IgD-negative memory B cell (primary cell): ENCODE results near the gene RBM38. TPM values are rescaled to one million over a fixed set of nuclear protein-coding genes. Genes with fewer than 3 reads are reported as not detected.
A peak's percentile ranks its signal among the peaks of the same experiment; 100 is the strongest.
"Not testable (repeated sequence)": the region's sequence is repeated elsewhere in the genome, so short reads cannot be mapped to it uniquely, and the experiment has no call there.

ENCODE experiments used
- H3K27ac Mint-ChIP-seq, 3 donors: one replicate each; pipeline ENCODE4 v1.8.0; 2020 to 2022; ENCODE audit warnings: mild to moderate bottlenecking in 3 of 3, mixed read lengths in 3 of 3, moderate library complexity in 1 of 3
- H3K27me3 Mint-ChIP-seq: one replicate; pipeline ENCODE4 v1.8.0; 2021; ENCODE audit warnings: mixed read lengths
- H3K36me3 Mint-ChIP-seq: one replicate; pipeline ENCODE4 v1.8.0; 2020; ENCODE audit warnings: mild to moderate bottlenecking, mixed read lengths
- H3K4me1 Mint-ChIP-seq, 3 donors: one replicate each; pipeline ENCODE4 v1.8.0; 2020 to 2022; ENCODE audit warnings: mixed read lengths in 3 of 3, mild to moderate bottlenecking in 1 of 3
- H3K4me3 Mint-ChIP-seq, 4 donors: one replicate each; pipeline ENCODE4 v1.8.0; 2020 to 2022; ENCODE audit warnings: mild to moderate bottlenecking in 4 of 4, mixed read lengths in 4 of 4, moderate library complexity in 3 of 4
- H3K9me3 Mint-ChIP-seq, 3 donors: one replicate each; pipeline ENCODE4 v1.8.0; 2020 to 2021; ENCODE audit warnings: mixed read lengths in 3 of 3, mild to moderate bottlenecking in 1 of 3
- polyA plus RNA-seq: library from polyadenylated mRNA; unstranded; fragments of 300-500 nt; fragmentation: Illumina TruSeq; gene quantifications from one replicate; pipeline ENCODE4 v1.2.3, GENCODE V29; 2021

Gene RBM38
- polyA plus RNA-seq, 1 donor from 2014 or later, result 39.2 TPM

DNA sequence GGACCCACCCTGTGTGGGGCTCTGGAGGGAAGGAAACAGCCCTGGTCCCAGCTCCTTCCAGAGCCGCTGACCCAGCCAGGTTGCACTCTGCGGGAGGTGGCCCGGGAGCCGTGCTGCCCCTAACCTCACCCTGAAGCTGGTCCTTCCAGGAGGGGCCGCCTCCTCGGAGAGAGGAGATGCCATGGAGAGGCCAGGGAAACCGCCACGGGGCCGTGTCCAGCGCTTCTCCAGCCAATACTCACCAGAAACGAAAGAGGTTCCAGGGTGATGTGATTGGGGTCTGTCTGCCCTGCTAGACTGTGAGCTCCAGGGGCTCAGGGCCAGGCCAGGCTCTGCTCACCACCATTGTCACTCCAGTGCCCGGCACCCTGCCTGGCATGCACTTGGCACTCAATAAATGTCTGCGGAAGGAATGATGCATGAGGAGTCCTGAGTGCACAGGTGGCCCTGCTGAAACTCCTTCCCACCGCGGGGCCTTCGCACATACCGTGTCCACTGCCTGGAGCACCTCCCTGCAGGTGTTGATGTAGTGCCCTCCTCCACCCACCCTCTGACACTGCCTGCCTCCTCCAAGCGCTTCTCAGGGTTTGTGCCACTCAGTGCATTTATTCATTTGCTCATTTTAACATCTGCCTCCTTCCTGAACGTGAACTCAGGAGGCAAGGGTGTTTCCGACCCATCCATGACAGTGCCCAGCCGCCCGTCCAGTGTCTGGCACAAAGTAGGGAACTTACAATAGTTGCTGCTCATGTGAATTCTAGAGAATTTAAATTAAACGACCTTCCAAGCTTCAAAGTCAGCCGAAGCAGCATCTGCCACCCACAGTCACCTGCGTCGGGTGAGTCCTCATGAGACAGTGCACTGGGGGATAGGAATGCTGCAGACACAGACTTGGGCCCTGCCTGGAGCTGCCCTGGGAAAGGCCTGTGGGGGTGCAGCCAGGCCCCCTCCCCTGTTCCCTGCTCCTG lies 30.3 kb downstream of the RBM38 start:
- Mint-ChIP-seq H3K4me3 (no peak overlapping the region), H3K9me3 (no peaks in the 10 kb centered on the region), H3K27me3 (no peaks in the 10 kb centered on the region), H3K36me3 (no peaks in the 10 kb centered on the region), H3K27ac (no peak overlapping the region), H3K4me1 (peaks cover 17 to 33% (median 22%) of the 10 kb centered on the region in 3 donors)

DNA sequence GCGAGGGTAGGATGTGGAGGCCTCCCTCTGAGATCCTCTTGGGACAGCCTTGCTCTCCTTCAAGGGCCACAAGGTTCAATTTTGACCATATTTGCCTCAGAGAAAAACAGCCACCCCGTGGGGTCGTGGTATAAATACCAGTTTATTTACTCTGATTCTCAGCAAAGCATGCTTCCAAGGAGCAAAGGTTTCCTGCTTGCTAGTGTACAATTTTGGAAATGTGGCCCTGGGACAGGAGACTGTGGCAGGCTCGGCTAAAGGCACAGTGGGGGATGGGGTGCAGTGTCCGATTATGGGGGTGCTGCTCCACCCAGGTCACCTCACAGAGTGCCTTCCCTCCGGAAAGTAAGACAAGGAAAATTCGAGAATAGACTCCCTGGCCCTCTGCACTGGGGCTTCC lies 31.1 kb downstream of the RBM38 start:
- no peak overlapping the region for H3K27ac Mint-ChIP-seq
- no peaks in the 10 kb centered on the region for H3K27me3 Mint-ChIP-seq
- H3K4me1 Mint-ChIP-seq, result peaks cover 18 to 40% (median 24%) of the 10 kb centered on the region in 3 donors
- H3K36me3 Mint-ChIP-seq, result no peaks in the 10 kb centered on the region
- no peak overlapping the region for H3K4me3 Mint-ChIP-seq
- no peaks in the 10 kb centered on the region for H3K9me3 Mint-ChIP-seq

DNA sequence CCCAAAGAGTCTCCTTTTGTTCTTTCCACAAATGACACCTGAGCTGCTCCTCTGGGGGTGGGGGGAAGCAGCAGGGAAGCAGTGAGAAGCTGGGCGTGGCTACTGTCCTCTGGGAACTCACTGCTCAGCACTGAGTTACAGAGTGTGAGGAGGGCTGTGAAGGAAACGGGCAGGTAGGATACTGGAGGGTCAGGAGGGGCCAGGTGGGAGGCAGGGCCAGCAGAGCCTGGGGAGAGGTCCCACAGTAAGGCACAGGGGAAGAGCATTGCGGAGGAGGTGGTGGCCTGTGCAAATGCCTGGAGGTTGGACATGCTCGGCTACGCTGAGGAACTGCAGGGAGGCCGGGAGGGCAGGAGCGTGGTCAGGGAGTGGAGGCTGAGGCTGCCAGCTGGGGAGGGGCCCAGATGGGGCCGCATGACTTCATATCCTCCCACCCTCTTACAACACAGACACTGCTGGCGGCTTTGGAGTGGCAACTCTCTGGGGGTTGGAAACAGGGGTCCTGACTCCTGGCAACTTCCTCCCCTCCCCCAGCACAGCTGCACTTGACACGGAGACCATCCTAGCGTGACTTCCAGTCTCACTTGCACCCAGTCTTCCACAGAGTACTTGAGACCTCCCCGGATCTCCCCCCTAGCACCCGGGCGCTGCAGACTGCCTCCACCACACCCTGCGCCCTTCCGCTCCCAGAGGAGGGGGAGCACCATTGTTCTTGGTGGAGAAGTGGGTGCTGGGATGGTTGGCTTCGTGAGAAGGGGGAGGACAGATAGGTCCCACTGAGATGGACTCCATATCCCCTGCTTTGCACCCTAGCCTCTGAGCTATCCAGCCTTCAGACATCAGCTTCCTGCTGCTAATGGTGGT lies 34.2 kb downstream of the RBM38 start:
- Mint-ChIP-seq H3K27ac (peak overlapping the region in 1 of 3 donors; percentile 1), H3K4me3 (peak overlapping the region in 3 of 4 donors; percentile 46 to 83 (median 81)), H3K9me3 (no peaks in the 10 kb centered on the region), H3K4me1 (peaks cover 31 to 44% (median 40%) of the 10 kb centered on the region in 3 donors), H3K36me3 (no peaks in the 10 kb centered on the region), H3K27me3 (no peaks in the 10 kb centered on the region)

DNA sequence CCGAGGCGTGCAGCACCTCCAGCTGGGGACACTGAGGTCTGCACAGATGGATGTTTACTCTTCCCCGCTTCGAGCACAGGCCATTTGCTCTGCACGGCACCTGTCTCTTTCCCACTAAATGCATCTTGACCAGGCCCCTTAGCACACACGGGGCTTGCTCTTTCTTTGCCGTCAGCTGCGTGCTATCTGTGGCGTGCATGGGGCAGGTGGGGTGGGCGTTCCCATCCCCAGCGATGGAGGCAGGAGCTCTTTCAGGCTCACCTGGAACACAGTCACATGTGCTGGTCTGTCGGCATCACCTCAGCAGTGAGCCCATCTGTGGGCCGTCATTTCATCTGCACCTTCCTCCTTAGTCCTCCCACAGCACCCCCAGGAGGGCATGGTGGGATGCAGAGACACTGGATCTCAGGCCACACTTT lies 35.1 kb downstream of the RBM38 start:
- Mint-ChIP-seq H3K4me1 (peaks cover 36 to 48% (median 41%) of the 10 kb centered on the region in 3 donors), H3K27me3 (no peaks in the 10 kb centered on the region), H3K9me3 (no peaks in the 10 kb centered on the region), H3K36me3 (no peaks in the 10 kb centered on the region), H3K27ac (peak overlapping the region in 1 of 3 donors; percentile 45), H3K4me3 (peak overlapping the region in 2 of 4 donors; percentile 4 to 78)

DNA sequence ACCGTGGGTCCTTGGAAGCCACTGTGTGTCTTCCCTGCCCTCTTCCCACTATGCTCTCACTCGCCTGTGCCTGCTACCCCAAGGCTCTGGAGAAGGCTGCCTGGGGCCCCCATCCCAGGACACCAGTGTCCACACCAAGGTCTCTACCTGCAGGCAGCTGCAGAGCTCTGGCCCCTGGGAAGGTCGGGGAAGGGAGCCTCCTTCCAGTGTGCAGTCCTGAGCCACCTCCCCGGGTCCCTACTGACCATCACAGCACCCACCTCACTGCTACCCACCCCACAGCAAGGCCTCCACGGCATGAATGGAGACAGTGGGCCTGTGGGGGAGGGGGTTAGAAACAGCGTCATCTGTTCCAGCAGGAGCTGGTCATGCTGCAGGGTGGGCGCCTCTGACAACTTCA lies 35.6 kb downstream of the RBM38 start:
- Mint-ChIP-seq H3K4me1 (peaks cover 41 to 48% (median 47%) of the 10 kb centered on the region in 3 donors), H3K27me3 (no peaks in the 10 kb centered on the region), H3K36me3 (peaks cover 3% of the 10 kb centered on the region), H3K4me3 (no peak overlapping the region), H3K27ac (peak overlapping the region in 1 of 3 donors; percentile 19), H3K9me3 (no peaks in the 10 kb centered on the region)

DNA sequence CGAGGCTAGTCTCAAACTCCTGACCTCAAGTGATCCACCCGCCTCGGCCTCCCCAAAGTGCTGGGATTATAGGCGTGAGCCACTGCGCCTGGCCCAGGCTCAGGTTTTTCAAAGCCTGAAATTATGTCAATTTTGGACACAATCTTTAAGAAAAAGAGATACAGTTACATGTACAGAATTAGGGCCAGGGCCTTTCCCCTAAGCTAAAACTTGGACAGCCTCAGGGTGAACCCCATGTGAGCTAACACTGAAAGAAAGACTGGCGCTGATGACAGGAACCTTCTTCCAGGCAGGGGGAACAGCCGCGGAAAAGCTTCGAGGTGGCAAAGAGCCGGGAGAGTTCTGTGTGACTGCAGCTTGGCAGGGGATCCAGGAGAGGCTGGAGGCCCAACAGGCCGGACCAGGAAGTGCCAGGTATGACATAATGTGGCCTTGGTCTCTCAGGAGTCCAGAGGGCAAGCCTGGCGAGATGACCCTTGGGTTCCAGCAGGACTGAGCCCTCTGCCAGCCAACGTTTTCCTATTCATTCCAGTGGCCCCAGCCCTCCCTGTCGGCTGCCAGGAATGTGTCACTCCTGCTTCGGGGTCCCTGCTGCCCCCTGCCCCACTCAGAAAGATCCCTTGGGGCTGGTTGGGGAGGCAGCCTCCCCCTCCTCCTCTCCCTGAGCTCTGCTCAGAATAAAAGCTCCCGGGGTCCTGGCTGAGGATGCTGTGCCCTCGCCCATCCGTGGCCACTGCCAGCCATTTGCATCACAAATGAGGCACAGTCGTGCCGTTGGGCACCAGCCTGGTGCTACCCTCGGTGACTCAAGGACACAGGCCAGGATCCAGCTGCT lies 37.3 kb downstream of the RBM38 start:
- peaks cover 57 to 61% (median 61%) of the 10 kb centered on the region in 3 donors for H3K4me1 Mint-ChIP-seq
- no peak overlapping the region for H3K4me3 Mint-ChIP-seq
- no peaks in the 10 kb centered on the region for H3K9me3 Mint-ChIP-seq
- H3K27ac Mint-ChIP-seq, result no peak overlapping the region
- H3K36me3 Mint-ChIP-seq, result peaks cover 3% of the 10 kb centered on the region
- no peaks in the 10 kb centered on the region for H3K27me3 Mint-ChIP-seq

DNA sequence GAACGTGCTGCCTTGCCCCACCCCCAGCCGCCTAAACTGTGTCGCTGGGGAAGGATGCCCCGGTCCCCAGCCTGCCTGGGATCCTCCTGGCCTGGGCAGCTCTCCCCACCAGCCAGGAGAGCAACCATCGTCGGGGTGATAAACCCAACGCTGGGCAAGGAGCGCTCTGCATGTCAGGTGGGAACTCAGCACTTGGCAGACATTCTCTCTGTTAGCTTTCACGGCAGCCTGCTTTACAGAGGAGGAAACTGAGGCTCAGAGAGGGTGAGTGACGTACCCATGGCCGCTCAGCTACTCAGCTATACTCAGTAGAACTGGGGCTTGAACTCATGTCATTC lies 37.9 kb downstream of the RBM38 start:
- Mint-ChIP-seq H3K36me3 (peaks cover 3% of the 10 kb centered on the region), H3K27ac (no peak overlapping the region), H3K9me3 (peaks cover 0 to 2% (median 0%) of the 10 kb centered on the region in 3 donors), H3K4me1 (peaks cover 62 to 67% (median 64%) of the 10 kb centered on the region in 3 donors), H3K4me3 (no peak overlapping the region), H3K27me3 (no peaks in the 10 kb centered on the region)

DNA sequence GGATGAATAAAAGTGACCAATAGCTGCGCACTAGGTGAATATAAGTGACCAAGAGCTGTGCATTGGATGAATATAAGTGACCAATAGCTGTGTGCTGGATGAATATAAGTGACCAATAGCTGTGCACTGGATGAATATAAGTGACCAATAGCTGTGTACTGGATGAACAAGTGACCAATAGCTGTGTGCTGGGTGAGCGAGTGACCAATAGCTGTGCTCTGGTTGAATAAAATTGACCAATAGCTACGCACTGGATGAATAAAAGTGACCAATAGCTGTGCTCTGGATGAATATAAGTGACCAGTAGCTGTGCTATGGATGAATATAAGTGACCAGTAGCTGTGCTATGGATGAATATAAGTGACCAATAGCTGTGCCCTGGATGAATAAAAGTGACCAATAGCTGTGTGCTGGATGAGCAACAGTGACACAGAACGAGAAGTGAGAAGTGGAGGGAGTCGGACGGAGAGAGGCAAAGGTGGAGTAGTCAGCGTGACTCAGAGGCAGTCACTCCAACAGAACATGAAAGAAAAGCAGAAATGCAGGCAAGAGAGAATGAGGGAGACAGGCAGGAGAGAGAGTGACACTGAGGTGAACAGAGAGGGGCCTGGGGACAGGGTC lies 38.5 kb downstream of the RBM38 start:
- H3K36me3 Mint-ChIP-seq, result peaks cover 3% of the 10 kb centered on the region
- peaks cover 0 to 2% (median 0%) of the 10 kb centered on the region in 3 donors for H3K9me3 Mint-ChIP-seq
- peak overlapping the region in 3 of 4 donors; percentile 1 to 25 (median 5) for H3K4me3 Mint-ChIP-seq
- H3K4me1 Mint-ChIP-seq, result peaks cover 65 to 72% (median 65%) of the 10 kb centered on the region in 3 donors
- peak overlapping the region in 2 of 3 donors; percentile 2 to 28 for H3K27ac Mint-ChIP-seq
- no peaks in the 10 kb centered on the region for H3K27me3 Mint-ChIP-seq

DNA sequence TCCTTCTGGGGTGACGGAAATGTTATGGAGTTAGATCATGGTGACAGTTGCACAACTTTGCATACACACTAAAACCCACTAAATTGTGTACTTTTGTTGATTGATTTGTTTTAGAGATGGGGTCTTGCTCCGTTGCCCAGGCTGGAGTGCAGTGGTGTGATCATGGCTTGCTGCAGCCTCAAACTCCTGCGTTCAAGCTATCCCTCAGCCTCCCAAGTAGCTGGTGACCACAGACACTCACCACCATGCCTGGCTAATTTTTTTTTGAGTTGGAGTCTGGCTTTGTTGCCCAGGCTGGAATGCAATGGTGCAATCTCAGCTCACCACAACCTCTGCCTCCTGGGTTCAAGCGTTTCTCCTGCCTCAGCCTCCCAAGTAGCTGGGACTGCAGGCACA lies 39.0 kb downstream of the RBM38 start:
- Mint-ChIP-seq H3K4me3 (peak overlapping the region in 3 of 4 donors; percentile 1 to 25 (median 5)), H3K4me1 (peaks cover 65 to 73% (median 66%) of the 10 kb centered on the region in 3 donors), H3K27ac (peak overlapping the region in 1 of 3 donors; percentile 2)
- H3K9me3 Mint-ChIP-seq, H3K36me3 Mint-ChIP-seq, H3K27me3 Mint-ChIP-seq: not testable (repeated sequence)

DNA sequence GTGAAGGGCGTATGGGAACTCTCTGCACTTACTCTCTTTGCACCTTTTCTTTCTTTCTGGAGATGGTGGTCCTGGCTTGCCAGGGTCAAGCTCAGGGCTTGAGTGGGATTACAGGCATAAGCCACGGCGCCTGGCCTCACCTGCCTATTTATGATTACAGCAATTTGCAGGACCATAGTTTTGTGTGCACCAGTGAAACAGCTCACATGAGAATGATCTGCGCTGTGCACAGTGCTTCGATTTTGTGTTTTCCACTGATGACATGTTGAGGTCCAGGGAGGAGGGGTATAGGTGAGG lies 40.3 kb downstream of the RBM38 start:
- Mint-ChIP-seq H3K9me3 (peaks cover 0 to 2% (median 0%) of the 10 kb centered on the region in 3 donors), H3K4me1 (peaks cover 63 to 68% (median 65%) of the 10 kb centered on the region in 3 donors)

DNA sequence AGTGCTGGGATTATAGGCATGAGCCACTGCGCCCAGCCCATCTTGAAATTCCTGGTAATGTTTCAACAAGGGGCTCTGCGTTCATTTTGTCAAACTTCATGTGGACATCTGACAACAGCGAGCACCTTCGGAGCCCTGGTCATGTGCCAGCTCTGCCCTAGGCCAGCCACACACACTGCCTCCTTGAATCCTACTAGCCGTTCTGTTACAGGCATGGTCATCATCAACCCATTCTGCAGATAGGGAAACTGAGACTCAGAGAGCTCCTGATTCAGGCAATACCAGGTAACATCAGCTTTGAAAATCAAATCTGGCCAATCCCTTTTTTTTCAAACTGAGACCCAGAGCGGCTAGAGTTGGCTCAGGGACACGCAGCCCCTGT lies 41.3 kb downstream of the RBM38 start:
- peaks cover 5% of the 10 kb centered on the region for H3K36me3 Mint-ChIP-seq
- peaks cover 0 to 2% (median 0%) of the 10 kb centered on the region in 3 donors for H3K9me3 Mint-ChIP-seq
- H3K27me3 Mint-ChIP-seq, result no peaks in the 10 kb centered on the region
- peak overlapping the region; percentile 54 to 91 (median 82) for H3K4me3 Mint-ChIP-seq
- peak overlapping the region; percentile 63 to 91 (median 90) for H3K27ac Mint-ChIP-seq
- peaks cover 59 to 65% (median 61%) of the 10 kb centered on the region in 3 donors for H3K4me1 Mint-ChIP-seq

More for the DNA sequence above, 40.3 kb downstream of the RBM38 start:
- H3K36me3 Mint-ChIP-seq, result peaks cover 3% of the 10 kb centered on the region
- no peak overlapping the region for H3K27ac Mint-ChIP-seq
- H3K27me3 Mint-ChIP-seq, result no peaks in the 10 kb centered on the region
- peak overlapping the region in 2 of 4 donors; percentile 12 to 76 for H3K4me3 Mint-ChIP-seq

DNA sequence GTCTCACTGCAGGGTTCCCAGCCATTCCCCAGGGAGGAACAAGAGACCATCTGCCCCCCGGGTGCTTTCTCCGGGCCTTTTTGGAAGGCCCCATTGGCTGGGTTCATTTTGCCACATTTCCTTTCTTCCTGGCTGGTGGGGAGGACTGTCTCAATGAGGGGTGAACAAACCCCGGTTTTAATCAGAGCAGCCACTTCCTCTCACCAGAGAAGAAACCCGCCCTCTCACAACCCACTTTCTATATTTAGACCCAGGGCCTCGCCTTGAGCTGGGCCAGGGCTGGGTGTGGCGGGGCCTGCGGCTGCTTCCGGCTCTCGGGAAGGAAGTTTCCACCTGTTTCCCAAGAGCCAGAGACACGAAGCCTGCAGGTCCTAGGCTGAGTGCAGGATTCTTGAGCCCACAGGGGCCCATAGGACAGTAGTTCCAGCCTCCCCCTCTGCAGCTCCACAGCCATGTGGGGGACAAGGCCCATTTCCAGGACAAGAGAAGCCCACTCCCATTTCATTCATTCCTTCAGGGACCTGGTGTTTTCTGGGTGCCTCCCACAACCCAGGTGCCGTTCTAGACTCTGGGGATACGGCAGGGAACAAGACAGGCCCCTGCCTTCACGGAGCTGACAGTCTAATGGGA lies 41.8 kb downstream of the RBM38 start:
- H3K4me3 Mint-ChIP-seq, result peak overlapping the region; percentile 54 to 91 (median 82)
- peaks cover 0 to 2% (median 0%) of the 10 kb centered on the region in 3 donors for H3K9me3 Mint-ChIP-seq

DNA sequence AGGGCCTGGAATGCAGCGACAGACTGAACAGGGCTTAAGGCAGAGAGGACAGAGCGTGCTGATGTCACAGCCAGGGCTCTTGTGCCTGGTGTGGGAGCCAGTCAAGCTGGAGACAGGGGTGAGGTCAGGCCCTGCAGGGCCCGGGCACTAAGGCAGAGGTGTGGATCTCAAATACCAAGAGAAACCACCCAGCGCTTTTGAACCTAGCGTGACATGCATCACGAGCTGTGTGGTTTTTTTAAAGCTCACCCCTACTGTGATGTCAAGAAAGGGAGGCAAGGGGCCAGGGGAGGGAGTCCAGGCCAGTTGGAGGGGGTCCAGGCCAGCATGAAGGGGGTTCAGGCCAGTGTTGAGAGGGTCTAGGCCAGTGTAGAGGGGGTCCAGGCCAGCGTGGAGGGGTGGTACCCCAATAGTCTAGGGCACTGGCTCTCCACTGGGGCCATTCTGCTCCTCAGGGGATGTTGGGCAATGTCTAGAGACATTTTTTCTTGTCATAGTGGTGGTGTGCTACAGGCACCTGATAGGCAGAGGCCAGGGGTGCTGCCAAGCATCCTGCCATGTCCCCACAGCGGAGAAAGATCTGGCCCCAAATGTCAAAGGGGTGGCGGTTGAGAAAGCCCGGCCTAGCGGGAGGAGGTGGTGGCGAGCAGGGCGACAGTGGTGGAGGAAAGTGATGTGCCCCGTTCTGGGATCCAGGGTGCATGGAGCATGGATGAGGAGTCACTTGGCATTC lies 42.6 kb downstream of the RBM38 start:
- peaks cover 5% of the 10 kb centered on the region for H3K36me3 Mint-ChIP-seq
- no peaks in the 10 kb centered on the region for H3K27me3 Mint-ChIP-seq
- peak overlapping the region in 3 of 4 donors; percentile 80 to 91 (median 83) for H3K4me3 Mint-ChIP-seq
- H3K9me3 Mint-ChIP-seq, result peaks cover 0 to 2% (median 0%) of the 10 kb centered on the region in 3 donors
- H3K27ac Mint-ChIP-seq, result peak overlapping the region; percentile 63 to 91 (median 90)
- peaks cover 52 to 66% (median 61%) of the 10 kb centered on the region in 3 donors for H3K4me1 Mint-ChIP-seq

More for the DNA sequence above, 41.8 kb downstream of the RBM38 start:
- Mint-ChIP-seq H3K4me1 (peaks cover 57 to 63% (median 61%) of the 10 kb centered on the region in 3 donors), H3K27me3 (no peaks in the 10 kb centered on the region), H3K27ac (peak overlapping the region; percentile 64 to 91 (median 90)), H3K36me3 (peaks cover 5% of the 10 kb centered on the region)
